ENCODE results near the gene SAXO1. TPM values are rescaled to one million over a fixed set of nuclear protein-coding genes. Genes with fewer than 3 reads are reported as not detected.

The SAXO1 gene
- total RNA-seq, 2 experiments from 2014 or later = 0.07 TPM; not detected in 1

GRCh38 chr9:19009391-19009965, 23.5 kb downstream of the SAXO1 start:
- CTCF ChIA-PET = interaction anchor here (1.3 to 1.7 kb wide), 2 partner anchors 17 to 20 kb away, joined by 4 read pairs; no protein-coding TSS in a partner anchor
- Mint-ChIP-seq H3K4me1 (ENCODE audit: low read depth) (no peaks in the 10 kb centered on the region), H3K4me3 (no peak overlapping the region), H3K36me3 (ENCODE audit: low read depth) (no peaks in the 10 kb centered on the region), H3K27ac (no peak overlapping the region), H3K27me3 (no peaks in the 10 kb centered on the region), H3K9me3 (no peaks in the 10 kb centered on the region)
- ATAC-seq = no peak
- intact Hi-C loops (cut with micrococcal nuclease) = no loop called here
- DNase-seq = no peak
- TF ChIP-seq, protein P1, sequence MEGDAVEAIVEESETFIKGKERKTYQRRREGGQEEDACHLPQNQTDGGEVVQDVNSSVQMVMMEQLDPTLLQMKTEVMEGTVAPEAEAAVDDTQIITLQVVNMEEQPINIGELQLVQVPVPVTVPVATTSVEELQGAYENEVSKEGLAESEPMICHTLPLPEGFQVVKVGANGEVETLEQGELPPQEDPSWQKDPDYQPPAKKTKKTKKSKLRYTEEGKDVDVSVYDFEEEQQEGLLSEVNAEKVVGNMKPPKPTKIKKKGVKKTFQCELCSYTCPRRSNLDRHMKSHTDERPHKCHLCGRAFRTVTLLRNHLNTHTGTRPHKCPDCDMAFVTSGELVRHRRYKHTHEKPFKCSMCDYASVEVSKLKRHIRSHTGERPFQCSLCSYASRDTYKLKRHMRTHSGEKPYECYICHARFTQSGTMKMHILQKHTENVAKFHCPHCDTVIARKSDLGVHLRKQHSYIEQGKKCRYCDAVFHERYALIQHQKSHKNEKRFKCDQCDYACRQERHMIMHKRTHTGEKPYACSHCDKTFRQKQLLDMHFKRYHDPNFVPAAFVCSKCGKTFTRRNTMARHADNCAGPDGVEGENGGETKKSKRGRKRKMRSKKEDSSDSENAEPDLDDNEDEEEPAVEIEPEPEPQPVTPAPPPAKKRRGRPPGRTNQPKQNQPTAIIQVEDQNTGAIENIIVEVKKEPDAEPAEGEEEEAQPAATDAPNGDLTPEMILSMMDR (IDR thresholded peaks at IDR 0.05) = no peak
- POLR2A ChIA-PET = no interaction called here

GRCh38 chr9:19000133-19000532, 32.9 kb downstream of the SAXO1 start:
- no peaks in the 10 kb centered on the region for H3K4me1 Mint-ChIP-seq (ENCODE audit: low read depth)
- POLR2A ChIA-PET = no interaction called here
- CTCF ChIA-PET = no interaction called here
- ATAC-seq (no peak), DNase-seq (no peak)
- intact Hi-C loops (cut with micrococcal nuclease) = no loop called here
- H3K9me3 Mint-ChIP-seq = peaks cover 10% of the 10 kb centered on the region
- TF ChIP-seq, protein P1 (IDR thresholded peaks at IDR 0.05) = no peak
- H3K27ac Mint-ChIP-seq = no peak overlapping the region
- H3K36me3 Mint-ChIP-seq (ENCODE audit: low read depth) = no peaks in the 10 kb centered on the region
- H3K4me3 Mint-ChIP-seq = no peak overlapping the region
- H3K27me3 Mint-ChIP-seq = no peaks in the 10 kb centered on the region

- TF ChIP-seq, protein P1 (IDR thresholded peaks at IDR 0.05) = no peak
- POLR2A ChIA-PET = no interaction called here
- Mint-ChIP-seq H3K36me3 (ENCODE audit: low read depth) (no peaks in the 10 kb centered on the region), H3K27ac (no peak overlapping the region), H3K9me3 (peaks cover 10% of the 10 kb centered on the region), H3K4me1 (ENCODE audit: low read depth) (no peaks in the 10 kb centered on the region), H3K27me3 (no peaks in the 10 kb centered on the region), H3K4me3 (no peak overlapping the region)
- no peak for ATAC-seq
- CTCF ChIA-PET = no interaction called here
- intact Hi-C loops (cut with micrococcal nuclease) = no loop called here
- DNase-seq = no peak
Observed at GRCh38 chr9:18999173-18999785, 33.7 kb downstream of the SAXO1 start.

DNA sequence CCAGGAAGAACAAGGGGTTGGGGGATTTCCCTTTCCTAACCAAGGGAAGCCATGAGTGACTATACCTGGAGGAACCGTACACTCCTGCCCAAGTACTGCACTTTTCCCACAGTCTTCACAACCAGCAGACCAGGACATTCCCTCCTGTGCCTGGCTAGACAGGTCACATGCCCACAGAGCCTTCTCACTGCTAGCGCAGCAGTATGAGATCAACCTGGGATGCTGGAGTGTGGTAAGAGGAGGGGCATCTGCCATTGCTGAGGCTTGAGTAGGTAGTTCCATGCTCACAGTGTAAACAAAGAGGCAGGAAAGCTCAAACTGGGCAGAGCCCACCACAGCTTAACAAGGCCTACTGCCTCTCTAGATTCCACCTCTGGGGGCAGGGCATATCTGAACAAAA, 35.9 kb downstream of the SAXO1 start:
- TF ChIP-seq, protein P1 (IDR thresholded peaks at IDR 0.05) = no peak
- CTCF ChIA-PET = no interaction called here
- DNase-seq = no peak
- POLR2A ChIA-PET = no interaction called here
- no peaks in the 10 kb centered on the region for H3K4me1 Mint-ChIP-seq (ENCODE audit: low read depth)
- H3K27me3 Mint-ChIP-seq = no peaks in the 10 kb centered on the region
- H3K9me3 Mint-ChIP-seq = peaks cover 10% of the 10 kb centered on the region
- no peak overlapping the region for H3K4me3 Mint-ChIP-seq
- intact Hi-C loops (cut with micrococcal nuclease) = no loop called here
- ATAC-seq = no peak
- H3K27ac Mint-ChIP-seq = no peak overlapping the region
- no peaks in the 10 kb centered on the region for H3K36me3 Mint-ChIP-seq (ENCODE audit: low read depth)

DNA sequence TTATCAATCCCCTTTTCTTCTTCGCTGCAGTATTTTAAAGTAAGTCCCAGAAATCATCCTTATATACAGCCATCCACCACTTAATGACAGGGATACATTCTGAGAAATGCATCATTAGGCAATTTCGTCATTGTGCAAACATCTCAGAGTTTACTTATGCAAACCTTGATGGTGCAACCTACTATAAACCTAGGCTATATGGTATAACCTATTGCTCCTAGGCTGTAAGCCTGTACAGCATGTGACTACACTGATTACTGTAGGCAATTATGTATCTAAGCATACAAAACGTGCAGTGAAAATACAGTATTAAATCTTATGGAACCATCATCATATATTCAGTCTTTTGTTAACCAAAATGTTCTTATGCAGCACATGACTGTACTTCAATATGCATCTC, 36.8 kb downstream of the SAXO1 start:
- intact Hi-C loops (cut with micrococcal nuclease) = no loop called here
- Mint-ChIP-seq H3K27me3 (no peaks in the 10 kb centered on the region), H3K4me1 (ENCODE audit: low read depth) (no peaks in the 10 kb centered on the region), H3K36me3 (ENCODE audit: low read depth) (no peaks in the 10 kb centered on the region), H3K9me3 (peaks cover 10% of the 10 kb centered on the region), H3K4me3 (no peak overlapping the region), H3K27ac (no peak overlapping the region)
- POLR2A ChIA-PET = no interaction called here
- CTCF ChIA-PET = no interaction called here
- DNase-seq (no peak), ATAC-seq (no peak)
- TF ChIP-seq, protein P1 (IDR thresholded peaks at IDR 0.05) = no peak
